Liver (tissue), 9 donors: Measurements from ENCODE around the gene TLE2. TPM values are rescaled to one million over a fixed set of nuclear protein-coding genes. Genes with fewer than 3 reads are reported as not detected.

Experiments
- DNase-seq: peaks from one replicate; pipeline ENCODE4 v3.0.0-alpha.2; 2017; ENCODE audit warnings: low spot score
- H3K27ac ChIP-seq, 2 donors: one replicate each; pipeline ENCODE4 v1.7.0; 2013; ENCODE audit warnings: inconsistent platforms in 2 of 2, low read length in 2 of 2, control low read depth in 1 of 2, low read depth in 1 of 2, mild to moderate bottlenecking in 1 of 2
- H3K27me3 ChIP-seq, 4 donors: one replicate each; pipeline versions ENCODE4 v1.6.1 to v1.7.0; 2013; ENCODE audit warnings: low read length in 3 of 4, inconsistent platforms in 1 of 4, mild to moderate bottlenecking in 1 of 4, moderate library complexity in 1 of 4; ENCODE audit not compliant: control insufficient read depth in 4 of 4, insufficient read depth in 4 of 4
- H3K36me3 ChIP-seq, 4 donors: one replicate each; pipeline versions ENCODE4 v1.6.1 to v1.7.0; 2013; ENCODE audit warnings: low read length in 3 of 4, mild to moderate bottlenecking in 3 of 4, low read depth in 1 of 4, moderate library complexity in 1 of 4; ENCODE audit not compliant: control insufficient read depth in 4 of 4, insufficient read depth in 3 of 4
- H3K4me1 ChIP-seq, 4 donors: one replicate each; pipeline versions ENCODE4 v1.6.1 to v1.7.0; 2013; ENCODE audit warnings: low read length in 3 of 4, mild to moderate bottlenecking in 3 of 4, moderate library complexity in 1 of 4; ENCODE audit not compliant: control insufficient read depth in 4 of 4, insufficient read depth in 4 of 4
- H3K4me3 ChIP-seq, 3 donors: one replicate each; pipeline versions ENCODE4 v1.6.1 to v1.7.0; 2013; ENCODE audit warnings: low read length in 3 of 3, control low read depth in 1 of 3, low read depth in 1 of 3, mild to moderate bottlenecking in 1 of 3
- H3K9ac ChIP-seq, 2 donors: one replicate each; pipeline ENCODE4 v1.7.0; 2013; ENCODE audit warnings: low read length in 2 of 2, mild to moderate bottlenecking in 2 of 2, moderate library complexity in 2 of 2, control low read depth in 1 of 2, low read depth in 1 of 2
- H3K9me3 ChIP-seq, 4 donors: one replicate each; pipeline versions ENCODE4 v1.6.1 to v1.7.0; 2013; ENCODE audit warnings: low read length in 3 of 4; ENCODE audit not compliant: control insufficient read depth in 4 of 4
- CTCF ChIP-seq: fragments of 150-350 bp; IDR thresholded peaks from 2 replicates; pipeline ENCODE4 v1.5.1; 2017; ENCODE audit warnings: improper control_type of control experiment, low read depth, low read length; ENCODE audit not compliant: missing input control
- EGR1 ChIP-seq, 2 donors: IDR thresholded peaks; 2 replicates each; pipeline ENCODE4 v1.6.1; 2016 to 2018; ENCODE audit warnings: antibody characterized with exemption in 2 of 2, low read depth in 2 of 2
- FOXA1 ChIP-seq: IDR thresholded peaks from 2 replicates; pipeline ENCODE4 v1.6.1; 2016; ENCODE audit warnings: antibody characterized with exemption
- FOXA2 ChIP-seq: IDR thresholded peaks from 2 replicates; pipeline ENCODE4 v1.6.1; 2016; ENCODE audit warnings: antibody characterized with exemption
- HNF4A ChIP-seq, 2 donors: conservative IDR thresholded peaks; 2 replicates each; pipeline ENCODE4 v1.6.1; 2016; ENCODE audit warnings: antibody characterized with exemption in 2 of 2, mild to moderate bottlenecking in 2 of 2
- HNF4G ChIP-seq: IDR thresholded peaks from 2 replicates; pipeline ENCODE4 v1.6.1; 2016; ENCODE audit warnings: antibody characterized with exemption
- JUND ChIP-seq, 2 donors: IDR thresholded peaks; 2 replicates each; pipeline ENCODE4 v1.6.1; 2016; ENCODE audit warnings: antibody characterized with exemption in 2 of 2
- MAX ChIP-seq: IDR thresholded peaks from 2 replicates; pipeline ENCODE4 v1.6.1; 2016; ENCODE audit warnings: antibody characterized with exemption
- NR2F2 ChIP-seq: IDR thresholded peaks from 2 replicates; pipeline ENCODE4 v1.6.1; 2016; ENCODE audit warnings: antibody characterized with exemption
- RAD21 ChIP-seq, 2 donors: IDR thresholded peaks; 2 replicates each; pipeline ENCODE4 v1.6.1; 2016; ENCODE audit warnings: antibody characterized with exemption in 2 of 2, mild to moderate bottlenecking in 2 of 2
- REST ChIP-seq: IDR thresholded peaks from 2 replicates; pipeline ENCODE4 v1.6.1; 2016; ENCODE audit warnings: antibody characterized with exemption, mild to moderate bottlenecking
- RXRA ChIP-seq, 2 donors: IDR thresholded peaks; 2 replicates each; pipeline ENCODE4 v1.6.1; 2017 to 2018; ENCODE audit warnings: antibody characterized with exemption in 2 of 2, mild to moderate bottlenecking in 1 of 2
- SP1 ChIP-seq: IDR thresholded peaks from 2 replicates; pipeline ENCODE4 v1.6.1; 2018; ENCODE audit warnings: antibody characterized with exemption, mild to moderate bottlenecking
- TAF1 ChIP-seq: conservative IDR thresholded peaks from 2 replicates; pipeline ENCODE4 v1.6.1; 2016; ENCODE audit warnings: antibody characterized with exemption, mild to moderate bottlenecking
- YY1 ChIP-seq: IDR thresholded peaks from 2 replicates; pipeline ENCODE4 v1.6.1; 2016; ENCODE audit warnings: antibody characterized with exemption, mild to moderate bottlenecking
- ZBTB33 ChIP-seq: IDR thresholded peaks from 2 replicates; pipeline ENCODE4 v1.6.1; 2016; ENCODE audit warnings: antibody characterized with exemption
- WGBS: extraction: QIAGEN DNeasy Blood & Tissue Kit; methylation state at CpG from one replicate; pipeline ENCODE4 v1.1.7; 2013; 5-methylcytosine and 5-hydroxymethylcytosine counted together
- polyA plus RNA-seq, 2 donors: library from polyadenylated mRNA; stranded (reverse) in 1 of 2; unstranded in 1 of 2; fragments of 200-250 nt in 1 of 2; fragments of >200 nt in 1 of 2; fragmentation: Nextera tagmentation in 1 of 2; extraction: Ambion mirVana in 1 of 2; gene quantifications; one replicate each; pipeline versions ENCODE4 v1.2.1 to v1.2.3, GENCODE V29; 2013 to 2015
- total RNA-seq, 2 donors: library from RNA; depleted of rRNA; stranded (reverse); fragments of >200 nt; gene quantifications; one replicate each; pipeline ENCODE4 v1.2.3, GENCODE V29; 2014
- TF ChIP-seq, protein P1 (sequence below): IDR thresholded peaks from 2 replicates; pipeline ENCODE4 v1.6.1; 2016; ENCODE audit warnings: antibody characterized with exemption
- donor health status: healthy.
- donor health status: healthy.
- donor health status: healthy.
- donor health status: healthy.
- donor health status: healthy.

The TLE2 gene
- total and polyA plus RNA-seq, 4 donors = 3.6 to 9.3 (median 5.8) TPM

DNA sequence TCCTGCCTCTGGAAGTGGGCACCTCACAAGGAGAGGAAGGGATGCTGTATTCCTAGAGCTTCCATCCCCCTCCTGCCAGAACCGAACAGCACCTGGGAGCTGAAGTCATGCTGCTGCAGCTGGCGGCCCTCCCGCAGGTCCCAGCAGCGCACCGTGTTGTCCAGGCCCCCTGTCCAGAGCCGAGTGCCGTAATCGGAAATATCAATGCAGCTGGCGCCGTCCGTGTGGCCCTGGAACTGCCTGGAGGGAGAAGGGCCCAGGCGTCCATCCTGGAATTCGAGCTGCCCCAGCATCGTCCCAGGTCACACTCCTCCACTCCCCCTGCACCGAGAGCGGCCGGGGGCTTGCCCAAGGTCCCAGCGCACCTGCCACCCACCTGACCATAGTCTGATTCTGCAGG is 23.7 kb downstream of the TLE2 start:
- Histone ChIP-seq H3K27me3 (no peaks in the 10 kb centered on the region), H3K36me3 (peaks cover 0 to 12% (median 4%) of the 10 kb centered on the region in 4 donors), H3K27ac (no peak overlapping the region), H3K4me3 (no peak overlapping the region), H3K9ac (no peak overlapping the region), H3K4me1 (no peaks in the 10 kb centered on the region), H3K9me3 (no peaks in the 10 kb centered on the region)
- 97% methylated on average over 18 of the region's 18 CpGs for WGBS
- TF ChIP-seq JUND (IDR thresholded peaks at IDR 0.05) (no peak), YY1 (no peak), CTCF (no peak), FOXA1 (no peak), SP1 (no peak), REST (no peak), HNF4A (conservative IDR thresholded peaks at IDR 0.05) (no peak), RXRA (IDR thresholded peaks at IDR 0.05) (no peak), ZBTB33 (no peak), HNF4G (no peak), EGR1 (IDR thresholded peaks at IDR 0.05; ENCODE audit: low read depth in 2 of 2) (no peak), FOXA2 (no peak), RAD21 (IDR thresholded peaks at IDR 0.05) (no peak), TAF1 (no peak), MAX (no peak)
- TF ChIP-seq, protein P1, sequence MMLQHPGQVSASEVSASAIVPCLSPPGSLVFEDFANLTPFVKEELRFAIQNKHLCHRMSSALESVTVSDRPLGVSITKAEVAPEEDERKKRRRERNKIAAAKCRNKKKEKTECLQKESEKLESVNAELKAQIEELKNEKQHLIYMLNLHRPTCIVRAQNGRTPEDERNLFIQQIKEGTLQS = no peak
- DNase-seq = no peak

- Histone ChIP-seq H3K4me3 (no peak overlapping the region), H3K9me3 (no peaks in the 10 kb centered on the region), H3K27ac (no peak overlapping the region), H3K9ac (no peak overlapping the region), H3K27me3 (no peaks in the 10 kb centered on the region), H3K36me3 (peaks cover 0 to 12% (median 5%) of the 10 kb centered on the region in 4 donors), H3K4me1 (no peaks in the 10 kb centered on the region)
- 95% methylated on average over 4 of the region's 4 CpGs for WGBS
- no peak for DNase-seq
- TF ChIP-seq CTCF = no peak
- TF ChIP-seq RXRA (IDR thresholded peaks at IDR 0.05) = no peak
- TF ChIP-seq, protein P1 = no peak
- TF ChIP-seq REST = no peak
- no peak for TF ChIP-seq NR2F2
- no peak for TF ChIP-seq HNF4A (conservative IDR thresholded peaks at IDR 0.05)
- no peak for TF ChIP-seq JUND (IDR thresholded peaks at IDR 0.05)
- TF ChIP-seq RAD21 (IDR thresholded peaks at IDR 0.05) = no peak
- TF ChIP-seq TAF1 = no peak
These were observed 24.6 kb downstream of the TLE2 start for GRCh38 chr19:3004522-3004921.
